Nephron (organoid): ENCODE results near the gene LZTR1.
"Not testable (repeated sequence)": the region's sequence is repeated elsewhere in the genome, so short reads cannot be mapped to it uniquely, and the experiment has no call there.

Experiments used
- H3K27ac Mint-ChIP-seq, 3 experiments: 2 replicates each; pipeline ENCODE4 v1.8.0; 2020; ENCODE audit warnings: mixed read lengths in 3 of 3, mild to moderate bottlenecking in 2 of 3, moderate library complexity in 1 of 3
- H3K27me3 Mint-ChIP-seq: 2 replicates; pipeline ENCODE4 v1.8.0; 2021; ENCODE audit warnings: low read depth, mild to moderate bottlenecking, moderate library complexity, mixed read lengths
- H3K36me3 Mint-ChIP-seq: 2 replicates; pipeline ENCODE4 v1.8.0; 2020; ENCODE audit warnings: low read depth, mixed read lengths
- H3K4me1 Mint-ChIP-seq: 2 replicates; pipeline ENCODE4 v1.8.0; 2020; ENCODE audit warnings: mixed read lengths
- H3K4me3 Mint-ChIP-seq, 3 experiments: 2 replicates each; pipeline ENCODE4 v1.8.0; 2020; ENCODE audit warnings: mild to moderate bottlenecking in 3 of 3, mixed read lengths in 3 of 3, moderate library complexity in 2 of 3
- H3K9me3 Mint-ChIP-seq: 2 replicates; pipeline ENCODE4 v1.8.0; 2020; ENCODE audit warnings: mixed read lengths
- TF ChIP-seq, protein P1 (sequence below), 3 experiments: fragments of 200-600 bp; sonication (generic); IDR thresholded peaks; one replicate each; pipeline ENCODE4 v1.5.0; 2021; ENCODE audit warnings: antibody characterized with exemption in 3 of 3; ENCODE audit not compliant: unreplicated experiment in 3 of 3

The LZTR1 gene

DNA sequence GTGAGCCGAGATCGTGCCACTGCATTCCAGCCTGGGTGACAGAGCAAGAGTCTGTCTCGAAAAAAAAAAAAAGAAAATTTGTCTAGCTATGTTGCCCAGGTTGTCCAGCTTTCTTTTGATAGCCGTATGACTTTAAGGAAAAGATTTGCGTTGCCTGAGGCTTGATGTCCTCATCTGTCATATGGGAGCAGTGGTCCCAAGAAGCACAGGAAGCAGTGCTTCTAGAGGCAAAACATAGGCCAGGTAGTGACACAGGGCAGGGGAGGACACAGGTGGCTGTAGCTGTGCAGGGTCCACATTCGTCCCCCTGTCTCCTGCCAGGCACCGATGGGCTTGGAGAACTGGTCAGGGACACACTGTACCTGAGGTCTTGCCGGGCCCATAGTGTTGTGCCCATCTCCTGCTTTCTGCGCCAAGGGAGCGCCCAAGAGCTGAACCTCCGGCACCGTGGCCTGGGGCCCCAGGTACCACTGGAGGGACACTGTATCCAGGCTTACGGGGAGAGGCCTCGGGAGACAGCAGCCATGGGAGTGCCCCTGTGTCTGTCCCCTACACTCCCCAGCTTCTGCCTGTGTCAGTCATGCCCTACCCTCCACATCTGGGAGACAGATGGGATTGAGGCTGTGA lies 65.1 kb downstream of the LZTR1 start:
- Mint-ChIP-seq H3K9me3 (no peaks in the 10 kb centered on the region), H3K27me3 (peaks cover 15% of the 10 kb centered on the region), H3K36me3 (peaks cover 3% of the 10 kb centered on the region), H3K4me1 (peaks cover 25% of the 10 kb centered on the region), H3K4me3 (no peak overlapping the region), H3K27ac (no peak overlapping the region)
- TF ChIP-seq, protein P1, sequence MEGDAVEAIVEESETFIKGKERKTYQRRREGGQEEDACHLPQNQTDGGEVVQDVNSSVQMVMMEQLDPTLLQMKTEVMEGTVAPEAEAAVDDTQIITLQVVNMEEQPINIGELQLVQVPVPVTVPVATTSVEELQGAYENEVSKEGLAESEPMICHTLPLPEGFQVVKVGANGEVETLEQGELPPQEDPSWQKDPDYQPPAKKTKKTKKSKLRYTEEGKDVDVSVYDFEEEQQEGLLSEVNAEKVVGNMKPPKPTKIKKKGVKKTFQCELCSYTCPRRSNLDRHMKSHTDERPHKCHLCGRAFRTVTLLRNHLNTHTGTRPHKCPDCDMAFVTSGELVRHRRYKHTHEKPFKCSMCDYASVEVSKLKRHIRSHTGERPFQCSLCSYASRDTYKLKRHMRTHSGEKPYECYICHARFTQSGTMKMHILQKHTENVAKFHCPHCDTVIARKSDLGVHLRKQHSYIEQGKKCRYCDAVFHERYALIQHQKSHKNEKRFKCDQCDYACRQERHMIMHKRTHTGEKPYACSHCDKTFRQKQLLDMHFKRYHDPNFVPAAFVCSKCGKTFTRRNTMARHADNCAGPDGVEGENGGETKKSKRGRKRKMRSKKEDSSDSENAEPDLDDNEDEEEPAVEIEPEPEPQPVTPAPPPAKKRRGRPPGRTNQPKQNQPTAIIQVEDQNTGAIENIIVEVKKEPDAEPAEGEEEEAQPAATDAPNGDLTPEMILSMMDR (IDR thresholded peaks at IDR 0.05; ENCODE audit: unreplicated experiment in 3 of 3): no peak

DNA sequence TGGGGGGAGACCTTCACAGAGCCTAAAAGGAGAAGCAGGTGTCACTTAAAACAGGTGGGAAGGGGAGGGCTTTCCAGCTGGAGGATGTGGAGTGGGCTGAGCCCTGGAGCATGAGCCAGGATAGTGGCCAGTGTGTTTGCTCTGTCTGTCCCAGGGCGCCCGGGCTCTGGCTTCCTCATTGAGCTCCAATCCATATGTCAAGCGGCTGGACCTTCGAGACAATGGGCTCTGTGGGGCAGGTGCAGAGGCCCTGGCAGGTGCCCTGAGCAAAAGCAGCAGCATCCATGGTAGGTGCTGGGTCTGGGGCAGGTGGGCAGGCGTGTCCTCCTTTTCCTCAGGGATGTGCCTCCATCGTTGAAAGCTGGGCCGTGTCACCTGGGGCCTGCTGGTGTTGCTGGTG lies 65.6 kb downstream of the LZTR1 start:
- Mint-ChIP-seq H3K9me3 (no peaks in the 10 kb centered on the region), H3K36me3 (peaks cover 3% of the 10 kb centered on the region), H3K27me3 (peaks cover 11% of the 10 kb centered on the region), H3K27ac (no peak overlapping the region), H3K4me1 (peaks cover 25% of the 10 kb centered on the region), H3K4me3 (no peak overlapping the region)
- TF ChIP-seq, protein P1 (IDR thresholded peaks at IDR 0.05; ENCODE audit: unreplicated experiment in 3 of 3): no peak

DNA sequence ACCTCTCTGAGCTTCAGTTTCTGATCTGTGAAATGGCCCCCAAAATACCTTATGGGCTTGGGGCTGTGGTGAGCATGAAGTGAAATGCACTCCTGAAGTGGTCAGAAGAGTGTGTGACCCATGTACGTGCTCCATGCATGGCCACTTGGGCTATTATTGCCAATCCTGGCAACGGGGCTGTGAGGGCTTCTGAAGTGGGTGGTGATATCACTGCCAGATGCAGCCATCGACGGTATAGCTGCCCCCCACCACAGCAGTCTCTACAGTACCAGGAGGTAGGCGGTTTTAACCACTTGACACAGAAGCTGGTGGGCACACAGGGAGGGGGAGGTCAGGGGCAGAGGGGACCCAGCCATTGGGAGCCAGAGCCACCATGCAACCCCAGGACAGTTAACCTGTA lies 66.4 kb downstream of the LZTR1 start:
- peaks cover 20% of the 10 kb centered on the region for H3K4me1 Mint-ChIP-seq
- H3K4me3 Mint-ChIP-seq, H3K27ac Mint-ChIP-seq, H3K36me3 Mint-ChIP-seq, H3K9me3 Mint-ChIP-seq: not testable (repeated sequence)
- H3K27me3 Mint-ChIP-seq: peaks cover 13% of the 10 kb centered on the region
